ENCODE data around the gene HES2.
"Not testable (repeated sequence)": the region's sequence is repeated elsewhere in the genome, so short reads cannot be mapped to it uniquely, and the experiment has no call there.

HES2 gene

DNA sequence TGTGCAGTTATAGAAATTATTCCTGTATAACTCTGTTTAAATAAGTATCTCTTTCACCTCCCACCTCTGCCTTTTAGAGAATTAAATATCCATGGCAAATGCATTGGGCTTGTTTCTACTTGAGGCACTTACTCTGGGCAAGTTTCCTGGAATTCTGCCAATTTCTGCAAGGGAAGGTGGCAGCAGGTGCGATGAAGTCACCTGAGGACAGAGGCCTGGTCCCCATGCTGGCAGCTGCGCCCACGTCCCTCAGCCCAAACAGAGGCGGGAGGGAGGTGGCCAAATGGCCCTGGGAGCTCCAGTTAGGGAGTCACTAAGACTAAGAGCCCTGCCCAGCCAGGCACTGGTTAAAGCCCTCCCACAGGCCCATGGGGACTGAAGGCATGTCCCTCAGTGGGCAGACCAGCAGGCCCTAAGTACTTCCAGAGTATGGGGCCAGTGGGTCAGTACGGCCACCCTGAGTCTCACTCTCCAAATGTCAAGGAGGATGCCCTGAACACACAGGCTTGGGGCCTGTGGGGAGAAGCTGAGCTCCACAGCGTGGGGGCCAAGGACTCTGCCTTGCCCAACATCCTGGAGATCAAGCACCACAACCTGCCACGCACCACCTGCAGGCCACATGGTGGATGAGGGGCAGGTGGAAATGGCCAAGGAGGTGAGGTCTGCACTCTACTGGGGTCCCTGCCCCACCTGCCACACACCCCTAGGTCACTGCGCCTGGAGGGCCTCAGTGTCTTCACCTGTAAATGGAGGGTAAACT is 45.6 kb downstream of the HES2 start:
- Histone ChIP-seq H3K4me1 (ENCODE audit: control insufficient read depth in 1 of 2, insufficient read depth in 1 of 2, low read depth in 1 of 2, low read length in 1 of 2) (no peaks in the 10 kb centered on the region), H3K36me3 (no peaks in the 10 kb centered on the region), H3K4me3 (ENCODE audit: low read depth in 1 of 2, low read length in 1 of 2) (no peak overlapping the region), H3K27me3 (no peaks in the 10 kb centered on the region), H3K9me3 (no peaks in the 10 kb centered on the region), H3K27ac (no peak overlapping the region)
- TF ChIP-seq CTCF (IDR thresholded peaks at IDR 0.05): no peak

DNA sequence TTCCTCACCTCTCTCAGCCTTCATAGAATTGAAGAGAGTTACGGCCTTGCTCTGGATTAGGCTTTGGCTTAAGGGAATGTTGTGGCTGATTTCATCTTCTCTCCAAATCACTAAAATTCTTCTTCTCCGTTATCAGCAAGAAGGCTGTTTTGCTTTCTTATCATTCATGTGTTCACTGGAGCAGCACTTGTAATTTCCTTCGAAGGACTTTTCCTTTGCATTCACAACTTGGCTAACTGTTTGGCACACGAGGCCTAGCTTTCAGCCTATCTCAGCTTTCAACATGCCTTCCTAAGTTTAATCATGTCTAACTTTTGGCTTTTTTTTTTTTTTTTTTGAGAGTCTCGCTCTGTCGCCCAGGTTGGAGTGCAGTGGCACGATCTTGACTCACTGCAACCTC is 47.5 kb downstream of the HES2 start:
- H3K9me3 ChIP-seq; H3K36me3 ChIP-seq; H3K4me3 ChIP-seq (ENCODE audit: low read depth in 1 of 2, low read length in 1 of 2); H3K27me3 ChIP-seq; H3K27ac ChIP-seq; H3K4me1 ChIP-seq (ENCODE audit: control insufficient read depth in 1 of 2, insufficient read depth in 1 of 2, low read depth in 1 of 2, low read length in 1 of 2): not testable (repeated sequence)

DNA sequence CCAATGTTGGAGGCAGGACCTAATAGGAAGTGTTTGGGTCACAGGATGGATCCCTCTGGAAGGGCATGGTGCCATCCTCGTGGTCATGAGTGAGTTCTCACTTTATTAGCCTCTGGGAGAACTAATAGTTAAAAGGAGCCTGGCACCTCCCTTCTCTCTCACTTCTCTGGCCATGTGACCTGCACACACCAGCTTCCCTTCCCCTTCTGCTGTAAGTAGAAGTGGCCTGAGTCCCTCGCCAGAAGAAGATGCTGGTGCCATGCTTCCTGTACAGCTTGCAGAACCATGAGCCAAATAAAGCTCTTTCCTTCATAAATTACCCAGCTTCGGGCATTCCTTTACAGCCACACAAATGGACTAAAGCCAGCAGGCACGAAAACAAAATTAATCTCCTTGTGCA is 49.7 kb downstream of the HES2 start:
- Histone ChIP-seq H3K27ac (no peak overlapping the region), H3K9me3 (no peaks in the 10 kb centered on the region), H3K27me3 (no peaks in the 10 kb centered on the region), H3K4me3 (ENCODE audit: low read depth in 1 of 2, low read length in 1 of 2) (no peak overlapping the region), H3K4me1 (ENCODE audit: control insufficient read depth in 1 of 2, insufficient read depth in 1 of 2, low read depth in 1 of 2, low read length in 1 of 2) (no peaks in the 10 kb centered on the region), H3K36me3 (no peaks in the 10 kb centered on the region)
- TF ChIP-seq CTCF (IDR thresholded peaks at IDR 0.05): no peak

DNA sequence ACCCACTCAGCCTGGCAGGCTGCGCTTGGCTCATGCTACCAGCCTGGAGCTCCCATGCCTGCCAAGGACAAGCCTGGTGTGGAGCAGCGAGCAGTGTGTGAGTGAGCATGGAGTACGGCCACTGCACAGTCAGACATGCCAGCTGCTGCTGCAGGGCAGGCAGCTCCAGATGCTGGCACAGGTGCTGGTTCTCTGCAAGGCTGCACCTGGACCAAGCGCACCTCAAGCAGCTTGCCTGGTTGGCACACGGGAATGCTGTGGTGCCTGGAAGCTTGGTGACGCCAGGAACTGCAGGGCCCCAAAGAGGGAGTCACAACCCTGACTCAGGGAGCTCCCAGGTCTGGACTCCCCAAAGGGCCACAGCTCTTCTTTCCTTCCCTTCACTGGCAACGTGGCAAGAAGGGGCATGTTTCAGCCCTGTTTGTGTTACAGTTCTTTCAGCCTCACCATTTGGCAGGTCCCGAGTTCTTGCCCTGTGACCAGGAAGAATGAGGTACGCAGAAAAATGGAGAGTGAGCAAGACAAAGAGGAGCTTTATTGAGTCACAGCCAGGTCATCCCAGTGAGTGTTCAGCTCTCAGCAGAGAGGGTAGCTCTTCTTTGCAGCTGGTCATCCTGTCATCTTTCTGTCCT is 52.2 kb downstream of the HES2 start:
- Histone ChIP-seq H3K4me3 (ENCODE audit: low read depth in 1 of 2, low read length in 1 of 2) (no peak overlapping the region), H3K36me3 (no peaks in the 10 kb centered on the region), H3K27ac (no peak overlapping the region), H3K27me3 (no peaks in the 10 kb centered on the region), H3K4me1 (ENCODE audit: control insufficient read depth in 1 of 2, insufficient read depth in 1 of 2, low read depth in 1 of 2, low read length in 1 of 2) (no peaks in the 10 kb centered on the region), H3K9me3 (no peaks in the 10 kb centered on the region)
- TF ChIP-seq CTCF (IDR thresholded peaks at IDR 0.05): no peak

GRCh38 chr1:6365047-6365446 is 54.7 kb downstream of the HES2 start:
- H3K4me1 ChIP-seq (ENCODE audit: control insufficient read depth in 1 of 2, insufficient read depth in 1 of 2, low read depth in 1 of 2, low read length in 1 of 2): no peaks in the 10 kb centered on the region
- H3K27ac ChIP-seq: no peak overlapping the region
- no peak for TF ChIP-seq CTCF (IDR thresholded peaks at IDR 0.05)
- no peaks in the 10 kb centered on the region for H3K27me3 ChIP-seq
- H3K4me3 ChIP-seq (ENCODE audit: low read depth in 1 of 2, low read length in 1 of 2): no peak overlapping the region
- H3K9me3 ChIP-seq: no peaks in the 10 kb centered on the region
- no peaks in the 10 kb centered on the region for H3K36me3 ChIP-seq

DNA sequence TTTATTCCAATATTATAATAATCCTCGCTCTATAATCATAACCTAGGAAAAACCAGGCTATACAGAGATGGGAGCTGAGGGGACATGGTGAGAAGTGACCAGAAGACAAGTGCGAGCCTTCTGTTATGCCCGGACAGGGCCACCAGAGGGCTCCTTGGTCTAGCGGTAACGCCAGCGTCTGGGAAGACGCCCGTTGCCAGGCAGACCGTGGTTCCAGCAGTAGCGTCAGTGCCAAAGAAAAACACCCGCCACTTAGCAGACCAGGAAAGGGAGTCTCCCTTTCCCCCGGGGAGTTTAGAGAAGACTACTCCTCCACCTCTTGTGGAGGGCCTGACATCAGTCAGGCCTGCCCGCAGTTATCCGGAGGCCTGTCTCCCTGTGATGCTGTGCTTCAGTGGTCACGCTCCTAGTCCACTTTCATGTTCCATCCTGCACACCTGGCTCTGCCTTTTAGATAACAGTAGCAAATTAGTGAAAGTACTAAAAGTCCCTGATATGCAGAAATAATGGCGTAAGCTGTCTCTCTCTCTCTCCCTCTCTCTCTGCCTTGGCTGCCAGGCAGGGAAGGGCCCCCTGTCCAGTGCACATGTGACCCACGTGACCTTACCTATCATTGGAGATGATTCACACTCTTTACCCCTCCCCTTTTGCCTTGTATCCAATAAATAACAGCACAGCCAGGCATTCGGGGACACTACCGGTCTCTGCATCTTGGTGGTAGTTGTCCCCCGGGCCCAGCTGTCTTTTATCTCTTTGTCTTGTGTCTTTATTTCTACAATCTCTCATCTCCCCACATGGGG is 56.4 kb downstream of the HES2 start:
- not testable (repeated sequence) for H3K4me3 ChIP-seq (ENCODE audit: low read depth in 1 of 2, low read length in 1 of 2); H3K36me3 ChIP-seq; H3K4me1 ChIP-seq (ENCODE audit: control insufficient read depth in 1 of 2, insufficient read depth in 1 of 2, low read depth in 1 of 2, low read length in 1 of 2); H3K9me3 ChIP-seq; H3K27ac ChIP-seq
- peaks cover 16% of the 10 kb centered on the region for H3K27me3 ChIP-seq
